ENCODE measurements around the gene CADM1. TPM values are rescaled to one million over a fixed set of nuclear protein-coding genes. Genes with fewer than 3 reads are reported as not detected.

The CADM1 gene
- total RNA-seq, 2 experiments from 2014 or later = 1.2 to 1.8 TPM

GRCh38 chr11:115330684-115331482 is 173.3 kb downstream of the CADM1 start:
- Mint-ChIP-seq H3K4me3 (no peak overlapping the region), H3K36me3 (no peaks in the 10 kb centered on the region), H3K9me3 (no peaks in the 10 kb centered on the region), H3K27me3 (peaks cover under 1% of the 10 kb centered on the region), H3K4me1 (no peaks in the 10 kb centered on the region), H3K27ac (no peak overlapping the region)
- no peak for DNase-seq
- POLR2A ChIA-PET = no interaction called here
- no peak for ATAC-seq (ENCODE audit: low read depth)

- no peak for ATAC-seq (ENCODE audit: low read depth)
These were observed 177.7 kb downstream of the CADM1 start for GRCh38 chr11:115326526-115326925.

GRCh38 chr11:115325523-115325922 is 178.7 kb downstream of the CADM1 start:
- POLR2A ChIA-PET = no interaction called here
- no peak for DNase-seq
- H3K4me1 Mint-ChIP-seq = peaks cover 1% of the 10 kb centered on the region
- no peaks in the 10 kb centered on the region for H3K9me3 Mint-ChIP-seq
- H3K4me3 Mint-ChIP-seq = no peak overlapping the region
- no peaks in the 10 kb centered on the region for H3K27me3 Mint-ChIP-seq
- no peak for ATAC-seq (ENCODE audit: low read depth)
- no peaks in the 10 kb centered on the region for H3K36me3 Mint-ChIP-seq
- H3K27ac Mint-ChIP-seq = no peak overlapping the region

More at GRCh38 chr11:115326526-115326925, 177.7 kb downstream of the CADM1 start:
- Mint-ChIP-seq H3K9me3 (no peaks in the 10 kb centered on the region), H3K4me1 (peaks cover 1% of the 10 kb centered on the region), H3K4me3 (no peak overlapping the region), H3K27ac (no peak overlapping the region), H3K27me3 (no peaks in the 10 kb centered on the region), H3K36me3 (no peaks in the 10 kb centered on the region)
- POLR2A ChIA-PET = no interaction called here
- no peak for DNase-seq

GRCh38 chr11:115324581-115325432 is 179.4 kb downstream of the CADM1 start:
- Mint-ChIP-seq H3K27me3 (no peaks in the 10 kb centered on the region), H3K36me3 (no peaks in the 10 kb centered on the region), H3K27ac (peak overlapping the region; percentile 57), H3K9me3 (no peaks in the 10 kb centered on the region), H3K4me1 (peaks cover 1% of the 10 kb centered on the region), H3K4me3 (no peak overlapping the region)
- POLR2A ChIA-PET = no interaction called here
- DNase-seq (no peak), ATAC-seq (ENCODE audit: low read depth) (peak; percentile 70)

- no peaks in the 10 kb centered on the region for H3K9me3 Mint-ChIP-seq
- H3K4me3 Mint-ChIP-seq = no peak overlapping the region
- DNase-seq (no peak), ATAC-seq (ENCODE audit: low read depth) (no peak)
- H3K27ac Mint-ChIP-seq = no peak overlapping the region
- peaks cover 1% of the 10 kb centered on the region for H3K4me1 Mint-ChIP-seq
- H3K36me3 Mint-ChIP-seq = no peaks in the 10 kb centered on the region
- POLR2A ChIA-PET = no interaction called here
- no peaks in the 10 kb centered on the region for H3K27me3 Mint-ChIP-seq
These were observed 181.5 kb downstream of the CADM1 start for GRCh38 chr11:115322553-115323203.

- Mint-ChIP-seq H3K4me3 (no peak overlapping the region), H3K36me3 (no peaks in the 10 kb centered on the region), H3K27ac (no peak overlapping the region), H3K9me3 (no peaks in the 10 kb centered on the region), H3K4me1 (peaks cover 1% of the 10 kb centered on the region), H3K27me3 (no peaks in the 10 kb centered on the region)
- ATAC-seq (ENCODE audit: low read depth) (no peak), DNase-seq (no peak)
- POLR2A ChIA-PET = no interaction called here
These were observed 182.5 kb downstream of the CADM1 start for GRCh38 chr11:115321605-115322289.

GRCh38 chr11:115317277-115318185 is 186.7 kb downstream of the CADM1 start:
- Mint-ChIP-seq H3K4me1 (no peaks in the 10 kb centered on the region), H3K36me3 (no peaks in the 10 kb centered on the region), H3K9me3 (no peaks in the 10 kb centered on the region), H3K27ac (no peak overlapping the region), H3K4me3 (no peak overlapping the region), H3K27me3 (peaks cover 2% of the 10 kb centered on the region)
- DNase-seq = no peak
- no peak for ATAC-seq (ENCODE audit: low read depth)
- POLR2A ChIA-PET = no interaction called here

- POLR2A ChIA-PET = no interaction called here
- H3K4me1 Mint-ChIP-seq = no peaks in the 10 kb centered on the region
- no peaks in the 10 kb centered on the region for H3K9me3 Mint-ChIP-seq
- DNase-seq (no peak), ATAC-seq (ENCODE audit: low read depth) (no peak)
- no peaks in the 10 kb centered on the region for H3K36me3 Mint-ChIP-seq
- peaks cover 2% of the 10 kb centered on the region for H3K27me3 Mint-ChIP-seq
- no peak overlapping the region for H3K27ac Mint-ChIP-seq
- no peak overlapping the region for H3K4me3 Mint-ChIP-seq
These were observed 187.5 kb downstream of the CADM1 start for GRCh38 chr11:115316696-115317095.

GRCh38 chr11:115314330-115314920 is 189.8 kb downstream of the CADM1 start:
- ATAC-seq (ENCODE audit: low read depth) = no peak
- peaks cover 2% of the 10 kb centered on the region for H3K27me3 Mint-ChIP-seq
- no peaks in the 10 kb centered on the region for H3K9me3 Mint-ChIP-seq
- no peak overlapping the region for H3K4me3 Mint-ChIP-seq
- H3K4me1 Mint-ChIP-seq = no peaks in the 10 kb centered on the region
- POLR2A ChIA-PET = no interaction called here
- H3K27ac Mint-ChIP-seq = no peak overlapping the region
- no peak for DNase-seq
- H3K36me3 Mint-ChIP-seq = no peaks in the 10 kb centered on the region

- H3K27ac Mint-ChIP-seq = no peak overlapping the region
- POLR2A ChIA-PET = no interaction called here
- ATAC-seq (ENCODE audit: low read depth) = no peak
- DNase-seq = no peak
- no peaks in the 10 kb centered on the region for H3K36me3 Mint-ChIP-seq
- H3K27me3 Mint-ChIP-seq = peaks cover 2% of the 10 kb centered on the region
- H3K9me3 Mint-ChIP-seq = no peaks in the 10 kb centered on the region
- H3K4me3 Mint-ChIP-seq = no peak overlapping the region
- H3K4me1 Mint-ChIP-seq = no peaks in the 10 kb centered on the region
These were observed 190.9 kb downstream of the CADM1 start for GRCh38 chr11:115313224-115313838.

- no peaks in the 10 kb centered on the region for H3K4me1 Mint-ChIP-seq
- POLR2A ChIA-PET = no interaction called here
- ATAC-seq (ENCODE audit: low read depth) (no peak), DNase-seq (no peak)
- no peaks in the 10 kb centered on the region for H3K9me3 Mint-ChIP-seq
- no peak overlapping the region for H3K27ac Mint-ChIP-seq
- H3K4me3 Mint-ChIP-seq = no peak overlapping the region
- peaks cover 2% of the 10 kb centered on the region for H3K27me3 Mint-ChIP-seq
- H3K36me3 Mint-ChIP-seq = no peaks in the 10 kb centered on the region
These were observed 192.3 kb downstream of the CADM1 start for GRCh38 chr11:115311949-115312348.

- no peak overlapping the region for H3K27ac Mint-ChIP-seq
- DNase-seq (no peak), ATAC-seq (ENCODE audit: low read depth) (no peak)
- H3K4me1 Mint-ChIP-seq = no peaks in the 10 kb centered on the region
- H3K9me3 Mint-ChIP-seq = no peaks in the 10 kb centered on the region
- POLR2A ChIA-PET = no interaction called here
- no peaks in the 10 kb centered on the region for H3K36me3 Mint-ChIP-seq
- H3K4me3 Mint-ChIP-seq = no peak overlapping the region
- H3K27me3 Mint-ChIP-seq = no peaks in the 10 kb centered on the region
These were observed 197.5 kb downstream of the CADM1 start for GRCh38 chr11:115306689-115307088.
